Middle frontal gyrus (tissue), 1 donor: Measurements from ENCODE around the gene ADCY5.

Experiments used
- DNase-seq: peaks from one replicate; pipeline ENCODE4 v3.0.0-alpha.2; 2015; ENCODE audit warnings: low spot score; ENCODE audit errors: extremely low spot score

Gene ADCY5

GRCh38 chr3:123328851-123329635 is 119.8 kb downstream of the ADCY5 start:
- peak; percentile 65 for DNase-seq

- DNase-seq: no peak
Observed at GRCh38 chr3:123327956-123328850, 120.7 kb downstream of the ADCY5 start.

- DNase-seq: no peak
Observed at GRCh38 chr3:123327480-123327879, 121.4 kb downstream of the ADCY5 start.

- no peak for DNase-seq
Observed at GRCh38 chr3:123326531-123326930, 122.4 kb downstream of the ADCY5 start.

- DNase-seq: no peak
Observed at GRCh38 chr3:123325766-123326256, 123.1 kb downstream of the ADCY5 start.

GRCh38 chr3:123324880-123325765 is 123.8 kb downstream of the ADCY5 start:
- DNase-seq: no peak

GRCh38 chr3:123323781-123324180 is 125.1 kb downstream of the ADCY5 start:
- no peak for DNase-seq

GRCh38 chr3:123322866-123323265 is 126.0 kb downstream of the ADCY5 start:
- DNase-seq: no peak

GRCh38 chr3:123321806-123322205 is 127.1 kb downstream of the ADCY5 start:
- DNase-seq: no peak

GRCh38 chr3:123320221-123320620 is 128.7 kb downstream of the ADCY5 start:
- no peak for DNase-seq

GRCh38 chr3:123319760-123320159 is 129.1 kb downstream of the ADCY5 start:
- DNase-seq: no peak

GRCh38 chr3:123318374-123318773 is 130.5 kb downstream of the ADCY5 start:
- no peak for DNase-seq

- no peak for DNase-seq
Observed at GRCh38 chr3:123317716-123318115, 131.2 kb downstream of the ADCY5 start.

GRCh38 chr3:123315271-123315595 is 133.7 kb downstream of the ADCY5 start:
- no peak for DNase-seq

- DNase-seq: no peak
Observed at GRCh38 chr3:123314359-123315270, 134.3 kb downstream of the ADCY5 start.

- no peak for DNase-seq
Observed at GRCh38 chr3:123313889-123314288, 135.0 kb downstream of the ADCY5 start.

GRCh38 chr3:123312331-123313265 is 136.3 kb downstream of the ADCY5 start:
- no peak for DNase-seq

GRCh38 chr3:123311201-123311600 is 137.7 kb downstream of the ADCY5 start:
- no peak for DNase-seq

- DNase-seq: no peak
Observed at GRCh38 chr3:123310741-123311140, 138.1 kb downstream of the ADCY5 start.
